Measurements from ENCODE around the gene SH2B3. TPM values are rescaled to one million over a fixed set of nuclear protein-coding genes. Genes with fewer than 3 reads are reported as not detected.

Gene SH2B3
- polyA plus RNA-seq, 1 donor from 2014 or later = 3.0 TPM

DNA sequence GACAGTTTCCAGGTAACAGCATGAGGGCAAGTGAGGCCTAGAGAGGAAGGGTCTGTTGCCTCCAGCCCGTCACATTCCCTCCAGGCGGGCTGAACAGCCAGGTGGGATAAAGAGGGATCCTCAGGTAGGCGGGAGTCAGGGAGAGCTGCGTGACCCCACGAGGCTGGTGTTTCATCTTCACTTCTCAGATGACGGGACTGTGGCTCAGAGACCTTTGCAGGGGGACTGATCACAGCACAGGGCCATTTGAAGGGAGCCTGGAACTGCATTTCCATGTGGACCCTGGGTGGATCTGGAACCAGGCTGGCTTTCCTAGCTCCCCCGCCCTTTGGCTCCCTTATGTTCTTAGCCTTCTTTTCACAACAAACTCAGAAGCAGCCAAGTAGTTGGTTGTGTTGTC lies 37.4 kb downstream of the SH2B3 start:
- TF ChIP-seq EZH2 (IDR thresholded peaks at IDR 0.05; ENCODE audit: borderline replicate concordance, insufficient read depth, low read length, poor library complexity, severe bottlenecking) (no peak), RAD21 (conservative IDR thresholded peaks at IDR 0.05) (no peak), EP300 (conservative IDR thresholded peaks at IDR 0.05; ENCODE audit: poor library complexity, severe bottlenecking) (no peak), MXI1 (conservative IDR thresholded peaks at IDR 0.05; ENCODE audit: poor library complexity, severe bottlenecking) (no peak), POLR2AphosphoS5 (IDR thresholded peaks at IDR 0.05) (no peak), SMC3 (conservative IDR thresholded peaks at IDR 0.05; ENCODE audit: poor library complexity) (no peak), CTCF (IDR thresholded peaks at IDR 0.05; ENCODE audit: poor library complexity, severe bottlenecking) (no peak), TAF1 (IDR thresholded peaks at IDR 0.05; ENCODE audit: low read depth) (no peak)
- TF ChIP-seq, protein P1, sequence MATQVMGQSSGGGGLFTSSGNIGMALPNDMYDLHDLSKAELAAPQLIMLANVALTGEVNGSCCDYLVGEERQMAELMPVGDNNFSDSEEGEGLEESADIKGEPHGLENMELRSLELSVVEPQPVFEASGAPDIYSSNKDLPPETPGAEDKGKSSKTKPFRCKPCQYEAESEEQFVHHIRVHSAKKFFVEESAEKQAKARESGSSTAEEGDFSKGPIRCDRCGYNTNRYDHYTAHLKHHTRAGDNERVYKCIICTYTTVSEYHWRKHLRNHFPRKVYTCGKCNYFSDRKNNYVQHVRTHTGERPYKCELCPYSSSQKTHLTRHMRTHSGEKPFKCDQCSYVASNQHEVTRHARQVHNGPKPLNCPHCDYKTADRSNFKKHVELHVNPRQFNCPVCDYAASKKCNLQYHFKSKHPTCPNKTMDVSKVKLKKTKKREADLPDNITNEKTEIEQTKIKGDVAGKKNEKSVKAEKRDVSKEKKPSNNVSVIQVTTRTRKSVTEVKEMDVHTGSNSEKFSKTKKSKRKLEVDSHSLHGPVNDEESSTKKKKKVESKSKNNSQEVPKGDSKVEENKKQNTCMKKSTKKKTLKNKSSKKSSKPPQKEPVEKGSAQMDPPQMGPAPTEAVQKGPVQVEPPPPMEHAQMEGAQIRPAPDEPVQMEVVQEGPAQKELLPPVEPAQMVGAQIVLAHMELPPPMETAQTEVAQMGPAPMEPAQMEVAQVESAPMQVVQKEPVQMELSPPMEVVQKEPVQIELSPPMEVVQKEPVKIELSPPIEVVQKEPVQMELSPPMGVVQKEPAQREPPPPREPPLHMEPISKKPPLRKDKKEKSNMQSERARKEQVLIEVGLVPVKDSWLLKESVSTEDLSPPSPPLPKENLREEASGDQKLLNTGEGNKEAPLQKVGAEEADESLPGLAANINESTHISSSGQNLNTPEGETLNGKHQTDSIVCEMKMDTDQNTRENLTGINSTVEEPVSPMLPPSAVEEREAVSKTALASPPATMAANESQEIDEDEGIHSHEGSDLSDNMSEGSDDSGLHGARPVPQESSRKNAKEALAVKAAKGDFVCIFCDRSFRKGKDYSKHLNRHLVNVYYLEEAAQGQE (IDR thresholded peaks at IDR 0.05; ENCODE audit: borderline replicate concordance) = no peak
- Histone ChIP-seq H3K27ac (ENCODE audit: low read length) (no peak overlapping the region), H3K36me3 (ENCODE audit: insufficient read depth, low read length) (no peaks in the 10 kb centered on the region)

DNA sequence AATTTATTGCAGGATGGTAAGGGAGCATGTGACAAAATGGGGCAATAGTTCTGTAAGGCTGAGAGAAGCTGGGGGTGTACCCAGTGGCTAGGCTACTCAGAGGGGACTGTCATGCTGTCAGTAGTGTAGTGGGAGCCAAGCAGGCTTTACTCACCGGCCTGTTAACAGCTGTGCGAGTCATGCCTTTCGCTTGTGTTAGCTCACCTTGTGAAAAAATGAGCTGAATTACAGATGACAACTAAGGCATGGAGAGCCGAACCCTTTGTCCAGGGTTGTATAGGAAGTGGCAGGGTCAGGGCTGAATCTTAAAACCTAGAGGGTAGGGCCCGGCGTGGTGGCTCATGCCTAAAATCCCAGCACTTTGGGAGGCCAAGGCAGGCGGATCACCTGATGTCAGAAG lies 37.9 kb downstream of the SH2B3 start:
- H3F3A ChIP-seq (ENCODE audit: insufficient read depth, low read length, poor library complexity, severe bottlenecking) = no peaks in the 10 kb centered on the region
- no peaks in the 10 kb centered on the region for H3K27me3 ChIP-seq (ENCODE audit: insufficient read depth, low read depth, low read length)
- H3K9me3 ChIP-seq (ENCODE audit: low read length) = no peaks in the 10 kb centered on the region
- H4K20me1 ChIP-seq (ENCODE audit: insufficient read depth) = no peaks in the 10 kb centered on the region
- no peak overlapping the region for H2AFZ ChIP-seq (ENCODE audit: low read depth, low read length)
- H3K79me2 ChIP-seq (replicated peaks; ENCODE audit: insufficient read depth, low read length) = no peaks in the 10 kb centered on the region
- H3K36me3 ChIP-seq (ENCODE audit: insufficient read depth, low read length) = no peaks in the 10 kb centered on the region
- H3K27ac ChIP-seq (ENCODE audit: low read length) = no peak overlapping the region
- H3K9me2 ChIP-seq (ENCODE audit: insufficient read depth, low read length) = no peaks in the 10 kb centered on the region
- TF ChIP-seq CTCF (IDR thresholded peaks at IDR 0.05; ENCODE audit: poor library complexity, severe bottlenecking) (no peak), EZH2 (IDR thresholded peaks at IDR 0.05; ENCODE audit: borderline replicate concordance, insufficient read depth, low read length, poor library complexity, severe bottlenecking) (no peak), TAF1 (IDR thresholded peaks at IDR 0.05; ENCODE audit: low read depth) (no peak), RAD21 (conservative IDR thresholded peaks at IDR 0.05) (no peak), MXI1 (conservative IDR thresholded peaks at IDR 0.05; ENCODE audit: poor library complexity, severe bottlenecking) (no peak), POLR2AphosphoS5 (IDR thresholded peaks at IDR 0.05) (no peak), EP300 (conservative IDR thresholded peaks at IDR 0.05; ENCODE audit: poor library complexity, severe bottlenecking) (no peak), SMC3 (conservative IDR thresholded peaks at IDR 0.05; ENCODE audit: poor library complexity) (no peak)
- TF ChIP-seq, protein P1 (IDR thresholded peaks at IDR 0.05; ENCODE audit: borderline replicate concordance) = no peak
- no peak overlapping the region for H3K4me3 ChIP-seq (ENCODE audit: low read length)
- H3K9ac ChIP-seq (ENCODE audit: low read length) = no peak overlapping the region
- no peak overlapping the region for H3K4me2 ChIP-seq (ENCODE audit: low read length)

More for the DNA sequence above, 37.4 kb downstream of the SH2B3 start:
- Histone ChIP-seq H3F3A (ENCODE audit: insufficient read depth, low read length, poor library complexity, severe bottlenecking) (no peaks in the 10 kb centered on the region), H3K9me2 (ENCODE audit: insufficient read depth, low read length) (no peaks in the 10 kb centered on the region), H3K9ac (ENCODE audit: low read length) (no peak overlapping the region), H3K4me3 (ENCODE audit: low read length) (no peak overlapping the region), H3K4me2 (ENCODE audit: low read length) (no peak overlapping the region), H2AFZ (ENCODE audit: low read depth, low read length) (no peak overlapping the region), H3K9me3 (ENCODE audit: low read length) (no peaks in the 10 kb centered on the region), H3K27me3 (ENCODE audit: insufficient read depth, low read depth, low read length) (no peaks in the 10 kb centered on the region), H4K20me1 (ENCODE audit: insufficient read depth) (no peaks in the 10 kb centered on the region), H3K79me2 (replicated peaks; ENCODE audit: insufficient read depth, low read length) (no peaks in the 10 kb centered on the region)

Measured in neural cell (in vitro differentiated cells).